SK-N-MC (cell line): ENCODE measurements around the gene GYG1.

Experiments
- EZH2 ChIP-seq: fragments of 200-600 bp; sonication (generic); IDR thresholded peaks from one replicate; pipeline ENCODE4 v1.6.1; 2017; ENCODE audit warnings: antibody characterized with exemption
- FOXP2 ChIP-seq: optimal IDR thresholded peaks from 2 replicates; pipeline ENCODE3; 2011; ENCODE audit warnings: mild to moderate bottlenecking, moderate library complexity; ENCODE audit not compliant: insufficient read depth; ENCODE audit errors: extremely low read length, control extremely low read depth
- POLR2AphosphoS5 ChIP-seq: IDR thresholded peaks from 2 replicates; pipeline ENCODE4 v1.6.1; 2012; ENCODE audit warnings: mild to moderate bottlenecking, low read depth, low read length, borderline replicate concordance

GRCh38 chr3:149067883-149068282 lies 76.5 kb downstream of the GYG1 start:
- TF ChIP-seq POLR2AphosphoS5: no peak
- no peak for TF ChIP-seq EZH2
- TF ChIP-seq FOXP2: no peak
